GM21825 (cell line): Measurements from ENCODE around the gene PFKFB4.
A peak's percentile ranks its signal among the peaks of the same experiment; 100 is the strongest.
"Not testable (repeated sequence)": the region's sequence is repeated elsewhere in the genome, so short reads cannot be mapped to it uniquely, and the experiment has no call there.

ENCODE experiments used
- ATAC-seq: cut with Tn5 transposase; IDR thresholded peaks from one replicate; pipeline ENCODE4 v1.9.1; 2021; ENCODE audit warnings: mild to moderate bottlenecking, moderate library complexity; ENCODE audit not compliant: unreplicated experiment

Gene PFKFB4

GRCh38 chr3:48502728-48503168 is 53.9 kb downstream of the PFKFB4 start:
- no peak for ATAC-seq

DNA sequence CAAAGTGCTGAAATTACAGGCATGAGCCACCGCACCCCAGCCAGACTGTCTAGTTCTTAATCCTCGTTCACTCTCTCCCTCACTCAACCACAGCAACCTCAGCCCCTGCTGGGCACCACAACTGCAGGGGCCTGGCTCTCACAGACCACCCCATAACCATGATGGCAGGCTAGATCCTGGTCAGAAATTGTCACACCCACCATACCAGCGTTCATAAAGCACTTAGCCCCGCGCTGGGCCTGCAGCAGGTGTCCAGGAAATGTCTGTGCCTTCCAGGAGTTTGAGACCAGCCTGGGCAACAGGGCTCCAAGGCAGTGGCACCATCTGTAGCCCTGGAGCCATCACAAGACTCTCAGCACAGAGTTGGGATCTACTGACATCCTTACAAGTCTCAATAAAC is 54.5 kb downstream of the PFKFB4 start:
- no peak for ATAC-seq

DNA sequence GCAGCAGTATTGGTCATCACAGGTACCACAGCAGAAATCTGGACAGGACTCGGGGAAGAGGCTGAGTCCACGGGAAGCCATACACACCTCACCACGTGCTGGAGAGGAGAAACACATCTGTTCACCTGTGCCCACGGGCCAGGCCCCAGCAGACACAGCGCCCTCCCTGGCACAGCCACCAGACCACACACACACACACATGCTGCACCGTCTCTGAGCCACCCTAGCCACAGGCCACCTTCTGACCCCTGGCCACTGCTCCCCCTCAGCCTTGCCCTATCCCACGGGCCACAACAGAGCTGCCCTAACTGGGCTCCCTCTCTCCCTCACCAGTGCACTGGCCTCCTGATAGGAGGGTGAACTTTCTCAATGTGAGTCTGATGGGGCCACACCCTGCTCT is 55.4 kb downstream of the PFKFB4 start:
- ATAC-seq, result no peak

GRCh38 chr3:48500656-48501055 is 55.9 kb downstream of the PFKFB4 start:
- no peak for ATAC-seq

DNA sequence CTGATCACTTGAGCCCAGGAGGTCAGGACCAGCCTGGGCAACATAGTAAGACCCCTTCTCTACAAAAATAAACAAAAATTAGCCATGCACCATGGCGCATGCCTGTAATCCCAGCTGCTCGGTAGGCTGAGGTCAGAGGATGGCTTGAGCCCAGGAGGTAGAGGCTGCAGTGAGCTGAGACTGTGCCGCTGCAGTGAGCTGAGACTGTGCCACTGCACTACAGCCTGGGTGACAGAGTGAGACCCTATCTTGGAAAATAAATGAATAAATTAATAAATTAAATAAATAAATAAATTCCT is 63.5 kb downstream of the PFKFB4 start:
- no peak for ATAC-seq

DNA sequence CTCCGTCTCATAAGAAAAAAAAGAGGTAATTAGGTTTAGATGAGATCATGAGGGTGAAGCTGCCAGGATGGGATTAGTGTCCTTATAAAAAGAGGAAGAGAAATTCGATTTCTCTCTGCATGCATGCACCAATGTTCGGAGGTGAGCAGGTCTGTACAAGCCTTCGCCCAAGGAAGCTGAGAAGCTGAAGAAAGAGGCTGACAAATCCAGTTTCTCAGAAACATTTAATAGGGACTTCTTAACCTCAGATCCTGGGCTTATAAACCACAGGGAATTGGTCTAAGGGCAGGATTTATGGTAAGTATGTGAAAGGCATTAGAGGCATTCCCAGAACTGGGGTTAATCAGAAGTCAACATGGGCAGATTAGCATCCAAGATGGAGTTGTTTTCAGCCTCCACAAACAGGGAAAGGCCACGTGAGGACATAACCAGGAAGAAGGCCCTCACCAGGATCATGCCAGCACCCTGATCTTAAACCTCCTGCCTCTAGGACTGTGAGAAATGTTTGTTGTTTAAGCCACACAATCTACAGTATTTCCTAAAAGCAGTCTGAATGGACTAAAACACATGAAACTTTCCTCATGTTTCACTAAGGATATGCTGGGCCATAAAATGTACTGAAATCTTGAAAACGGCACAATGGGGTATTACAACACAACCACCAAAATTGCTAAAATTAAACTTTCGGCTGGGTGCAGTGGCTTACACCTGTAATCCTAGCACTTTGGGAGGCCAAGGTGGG is 64.0 kb downstream of the PFKFB4 start:
- ATAC-seq, result no peak

DNA sequence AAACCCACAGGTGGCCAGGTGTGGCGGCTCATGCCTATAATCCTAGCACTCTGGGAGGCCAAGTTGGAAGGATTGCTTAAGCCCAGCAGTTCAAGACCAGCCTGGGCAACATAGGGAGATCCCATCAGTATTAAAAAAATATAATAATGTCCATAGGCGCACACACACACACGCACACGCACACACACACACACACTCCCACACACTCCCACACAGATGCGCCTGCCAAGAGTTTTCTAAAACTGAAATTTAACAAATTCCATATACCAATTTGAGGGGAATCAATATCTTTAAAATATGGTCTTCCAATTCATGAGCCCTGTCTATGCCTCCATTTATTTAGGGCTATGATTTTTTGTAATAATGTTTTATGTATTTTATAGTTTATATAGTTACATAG is 69.7 kb downstream of the PFKFB4 start:
- no peak for ATAC-seq

GRCh38 chr3:48482822-48483221 is 73.8 kb downstream of the PFKFB4 start:
- ATAC-seq, result not testable (repeated sequence)

DNA sequence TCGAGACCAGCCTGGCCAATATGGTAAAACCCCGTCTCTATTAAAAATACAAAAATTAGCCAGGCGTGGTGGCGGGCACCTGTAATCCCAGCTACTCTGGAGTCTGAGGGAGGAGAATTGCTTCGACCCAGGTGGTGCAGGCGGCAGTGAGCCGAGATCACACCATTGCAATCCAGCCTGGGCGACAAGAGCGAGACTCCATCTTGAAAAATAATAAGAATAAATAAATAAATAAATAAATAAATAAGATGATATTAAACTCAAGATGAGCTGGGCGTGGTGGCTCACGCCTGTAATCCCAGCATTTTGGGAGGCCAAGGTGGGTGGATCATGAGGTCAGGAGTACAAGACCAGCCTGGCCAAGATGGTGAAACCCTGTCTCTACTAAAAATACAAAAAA is 75.7 kb downstream of the PFKFB4 start:
- ATAC-seq, result not testable (repeated sequence)

- ATAC-seq, result no peak
These were observed 77.7 kb downstream of the PFKFB4 start for GRCh38 chr3:48478626-48479555.

DNA sequence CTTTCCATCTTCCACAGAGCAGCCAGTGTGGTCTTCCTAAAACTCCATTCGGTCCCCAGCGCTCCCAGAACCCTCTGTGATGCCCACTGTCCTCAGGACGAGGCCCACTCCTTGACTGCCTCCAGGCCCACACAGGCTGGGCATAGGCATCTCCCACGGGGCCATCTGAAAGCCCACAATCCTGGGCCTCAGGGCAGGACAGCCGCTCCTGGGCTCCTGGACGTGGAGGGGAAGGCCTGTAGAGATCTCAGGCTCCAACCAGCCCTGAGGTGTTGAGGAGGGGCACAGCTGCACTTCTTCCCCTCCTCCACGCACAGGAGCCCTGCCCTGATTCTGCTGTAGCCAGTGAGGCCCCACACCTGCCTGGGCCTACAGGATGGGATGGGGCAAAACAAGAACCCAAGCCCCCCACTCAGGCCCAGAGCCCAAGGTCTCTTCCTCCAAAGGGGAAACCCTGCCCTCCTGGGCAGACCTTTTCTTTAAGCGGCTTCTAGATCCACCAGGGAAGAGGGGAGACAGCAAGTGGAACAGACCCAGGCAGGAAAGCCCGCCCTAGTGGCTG is 78.6 kb downstream of the PFKFB4 start:
- ATAC-seq, result no peak

GRCh38 chr3:48476426-48477053 is 80.1 kb downstream of the PFKFB4 start:
- no peak for ATAC-seq

DNA sequence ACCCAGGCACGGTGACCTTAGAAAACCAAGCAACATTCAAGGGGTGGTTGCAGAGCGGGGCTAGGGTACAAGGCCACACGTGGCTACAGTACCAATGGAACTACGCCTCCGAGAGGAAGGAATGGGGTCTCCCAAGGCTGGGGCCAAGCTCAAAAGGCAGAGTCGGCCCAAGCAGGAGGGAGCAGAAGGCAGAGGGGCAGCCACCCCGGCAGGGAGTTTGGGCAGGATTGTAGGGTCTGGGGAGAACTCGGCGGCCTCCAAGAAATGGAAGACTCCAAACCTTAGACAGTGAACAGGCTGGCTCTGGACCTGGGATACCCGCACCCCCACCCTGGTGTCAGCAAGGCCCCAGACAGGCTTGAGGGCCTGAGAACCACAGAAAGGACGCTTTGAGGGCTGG is 81.4 kb downstream of the PFKFB4 start:
- no peak for ATAC-seq

DNA sequence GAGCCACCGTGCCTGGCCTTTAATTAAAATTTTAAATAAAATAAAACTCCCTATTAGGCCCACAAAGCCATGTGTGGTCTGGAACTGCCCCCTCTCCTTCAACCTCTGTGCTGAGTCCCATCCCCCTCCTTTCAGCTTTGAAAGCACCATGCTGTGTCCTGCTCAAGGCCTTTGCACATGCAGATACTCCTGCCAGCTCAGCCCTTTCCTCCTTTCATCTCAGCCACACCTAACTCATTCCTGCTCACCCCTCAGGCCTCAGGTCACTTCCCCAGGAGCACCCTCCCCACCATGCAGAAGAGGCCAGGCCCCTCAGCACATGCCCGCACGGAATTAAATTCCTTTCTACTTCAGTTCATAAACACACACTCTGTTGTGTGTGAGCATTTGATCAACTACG is 82.0 kb downstream of the PFKFB4 start:
- no peak for ATAC-seq

GRCh38 chr3:48474031-48474430 is 82.6 kb downstream of the PFKFB4 start:
- not testable (repeated sequence) for ATAC-seq

DNA sequence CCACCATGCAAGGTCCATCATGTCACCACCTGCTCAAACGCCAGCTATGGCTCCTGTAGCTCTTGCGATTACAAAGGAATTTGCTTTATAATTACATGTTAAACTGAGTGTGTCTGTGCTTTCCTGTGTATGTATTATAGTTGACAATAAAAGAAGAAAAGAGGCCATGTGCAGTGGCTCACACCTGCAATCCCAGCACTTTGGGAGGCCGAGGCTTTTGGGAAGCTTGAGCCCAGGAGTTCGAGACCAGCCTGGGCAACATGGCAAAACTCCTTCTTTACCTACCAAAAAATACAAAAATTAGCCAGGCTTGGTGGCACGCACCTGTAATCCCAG is 83.0 kb downstream of the PFKFB4 start:
- ATAC-seq, result no peak

- ATAC-seq, result peak; percentile 77
These were observed 83.5 kb downstream of the PFKFB4 start for GRCh38 chr3:48472923-48473616.

GRCh38 chr3:48472673-48472922 is 84.0 kb downstream of the PFKFB4 start:
- peak; percentile 3 for ATAC-seq

DNA sequence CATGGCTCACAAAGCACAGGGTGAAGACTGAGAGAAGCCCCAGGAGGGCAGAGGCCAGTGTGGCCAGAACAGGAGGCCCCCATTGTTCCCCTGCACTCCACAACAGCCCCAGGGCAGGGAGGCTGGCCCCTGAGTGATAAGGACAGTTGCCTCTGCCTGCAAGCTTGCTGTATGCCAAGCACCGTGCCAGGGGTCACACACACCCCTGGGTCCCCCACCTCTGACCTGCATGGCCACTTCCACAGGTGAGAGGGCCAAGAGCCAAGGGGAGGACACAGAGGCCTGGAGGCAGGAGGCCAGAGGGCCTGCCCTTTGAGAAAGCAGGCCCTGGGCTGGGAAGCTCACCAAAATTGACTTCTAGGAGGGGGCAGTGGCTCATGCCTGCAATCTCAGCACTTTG is 86.3 kb downstream of the PFKFB4 start:
- ATAC-seq, result no peak

- no peak for ATAC-seq
These were observed 87.3 kb downstream of the PFKFB4 start for GRCh38 chr3:48469046-48469915.
